DMS 273 treated with DMSO at 0.1 percent for 48 hours (cell line): ENCODE measurements around the gene FAM20C.

ENCODE experiments used
- DNase-seq: peaks from one replicate; lab custom pipeline; 2025; lab: John Stamatoyannopoulos, UW

Gene FAM20C

DNA sequence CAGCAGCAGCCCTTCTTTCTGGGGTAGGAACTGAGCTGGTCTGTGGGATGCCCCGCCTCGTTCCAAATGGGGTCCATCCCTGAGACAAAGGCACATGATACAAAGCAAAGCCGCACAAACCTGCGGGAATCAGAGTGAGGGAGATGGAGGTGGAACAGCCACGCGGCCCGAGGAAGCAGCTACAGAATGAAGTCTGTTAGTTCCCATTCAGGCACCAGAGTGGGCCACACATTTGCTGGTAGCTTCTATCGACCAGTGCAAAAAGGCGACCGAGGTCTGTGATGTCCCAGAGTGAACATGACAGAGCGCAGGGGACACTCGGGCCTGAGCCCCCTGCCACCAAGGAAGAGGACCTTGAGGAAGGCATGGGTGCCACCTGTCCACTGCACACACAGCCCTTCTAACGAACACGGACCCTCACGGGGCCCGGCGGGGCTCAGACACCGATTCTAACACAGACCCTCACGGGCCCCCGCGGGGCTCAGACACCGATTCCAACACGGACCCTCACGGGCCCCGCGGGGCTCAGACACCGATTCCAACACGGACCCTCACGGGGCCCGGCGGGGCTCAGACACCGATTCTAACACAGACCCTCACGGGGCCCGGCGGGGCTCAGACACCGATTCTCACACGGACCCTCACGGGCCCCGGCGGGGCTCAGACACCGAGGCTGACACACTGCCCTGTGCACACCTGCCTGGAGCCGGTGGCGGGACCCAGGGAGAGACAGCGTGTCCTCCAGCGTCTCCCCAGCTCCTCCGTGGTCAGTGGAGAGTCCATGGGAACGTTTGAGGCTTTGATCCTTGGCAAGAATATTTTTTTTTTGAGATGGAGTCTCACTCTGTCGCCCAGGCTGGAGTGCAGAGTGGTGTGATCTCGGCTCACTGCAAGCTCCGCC is 32.8 kb upstream of the FAM20C start:
- no peak for DNase-seq

DNA sequence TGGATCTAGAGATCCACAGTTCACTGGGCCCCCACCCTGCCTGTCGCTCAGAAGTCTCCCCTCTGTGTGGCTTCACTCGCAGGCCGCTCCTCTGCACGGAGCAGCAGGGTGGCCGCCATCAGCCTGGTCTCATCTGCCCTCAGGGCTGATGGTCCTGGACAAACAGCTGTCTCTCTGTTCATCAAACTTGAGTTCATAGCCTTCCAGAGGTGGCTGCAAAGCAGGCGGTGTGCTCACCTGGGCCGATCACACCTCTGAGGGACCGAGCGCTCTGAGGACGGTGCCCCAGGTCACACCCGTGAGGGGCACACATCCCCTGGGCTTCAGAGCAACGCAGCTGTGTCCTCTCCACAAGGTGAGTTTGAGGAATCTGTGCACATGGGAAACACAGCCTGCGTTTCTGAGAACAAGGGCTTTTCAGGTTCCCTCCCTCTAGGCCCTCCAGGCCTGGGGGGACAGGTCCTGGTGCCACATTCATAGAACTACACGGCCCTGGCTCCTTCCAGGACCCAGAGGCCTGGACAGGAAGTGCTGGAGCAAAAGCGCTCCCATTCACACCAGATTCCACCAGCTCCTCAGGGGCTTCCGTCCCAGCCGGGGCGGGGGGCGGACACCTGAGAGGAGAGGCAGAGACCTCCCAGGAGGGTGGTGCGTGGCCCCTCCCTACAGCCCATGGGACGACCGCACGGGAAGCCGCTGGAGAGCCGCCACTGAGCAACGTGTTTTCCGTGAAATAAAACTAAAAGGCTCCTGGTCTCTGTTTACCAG is 31.2 kb upstream of the FAM20C start:
- no peak for DNase-seq

DNA sequence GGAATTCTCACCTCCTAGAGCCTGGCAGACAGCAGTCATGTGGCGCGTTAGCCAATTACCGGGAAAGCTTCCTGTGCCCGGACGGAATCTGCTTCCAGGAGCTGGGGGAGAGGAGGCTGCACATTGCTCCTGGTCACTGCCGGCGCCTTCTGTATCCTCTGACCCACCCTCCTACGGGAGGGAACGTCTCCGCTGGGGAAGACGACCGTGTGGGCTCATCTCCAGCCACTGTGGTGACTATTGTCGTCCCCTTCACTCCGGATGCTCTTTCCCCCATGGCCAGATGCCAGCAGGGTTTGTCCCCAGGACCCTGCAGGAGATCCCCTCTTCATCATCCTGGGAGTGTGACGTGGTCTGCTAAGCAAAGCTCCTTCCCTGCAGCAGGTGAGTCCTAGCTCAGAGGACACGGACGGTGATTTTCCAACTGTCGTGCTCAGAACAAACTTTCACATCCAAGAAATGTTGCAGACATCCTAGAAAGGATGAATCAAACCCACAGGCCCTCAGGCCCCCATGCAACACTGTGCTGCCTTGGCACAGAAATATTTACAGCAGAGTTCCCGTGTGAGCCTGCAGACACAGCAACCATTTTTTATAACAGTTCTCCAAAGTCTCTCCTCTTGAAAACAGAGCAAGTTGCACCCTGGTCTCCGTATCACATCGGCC is 29.6 kb upstream of the FAM20C start:
- DNase-seq: no peak

DNA sequence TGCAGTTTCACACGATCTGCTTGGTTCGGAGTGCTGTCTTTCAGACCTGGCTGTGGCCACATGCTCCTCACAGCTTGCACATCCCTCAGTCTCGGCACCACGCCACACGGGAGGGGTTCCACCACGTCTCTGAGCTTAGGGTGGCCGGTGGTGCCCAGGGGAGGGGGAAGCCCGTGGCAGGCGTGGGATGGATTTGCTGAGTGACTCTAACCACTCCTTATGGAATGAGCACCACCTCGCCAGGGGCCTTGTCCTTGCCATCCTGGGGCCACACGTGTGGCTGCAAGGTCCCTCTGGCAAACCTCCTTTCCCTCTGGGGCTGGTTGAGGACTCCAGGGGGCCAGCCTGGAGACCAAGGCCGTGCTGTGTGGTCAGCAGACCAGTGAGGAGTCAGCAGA is 29.1 kb upstream of the FAM20C start:
- DNase-seq: no peak

DNA sequence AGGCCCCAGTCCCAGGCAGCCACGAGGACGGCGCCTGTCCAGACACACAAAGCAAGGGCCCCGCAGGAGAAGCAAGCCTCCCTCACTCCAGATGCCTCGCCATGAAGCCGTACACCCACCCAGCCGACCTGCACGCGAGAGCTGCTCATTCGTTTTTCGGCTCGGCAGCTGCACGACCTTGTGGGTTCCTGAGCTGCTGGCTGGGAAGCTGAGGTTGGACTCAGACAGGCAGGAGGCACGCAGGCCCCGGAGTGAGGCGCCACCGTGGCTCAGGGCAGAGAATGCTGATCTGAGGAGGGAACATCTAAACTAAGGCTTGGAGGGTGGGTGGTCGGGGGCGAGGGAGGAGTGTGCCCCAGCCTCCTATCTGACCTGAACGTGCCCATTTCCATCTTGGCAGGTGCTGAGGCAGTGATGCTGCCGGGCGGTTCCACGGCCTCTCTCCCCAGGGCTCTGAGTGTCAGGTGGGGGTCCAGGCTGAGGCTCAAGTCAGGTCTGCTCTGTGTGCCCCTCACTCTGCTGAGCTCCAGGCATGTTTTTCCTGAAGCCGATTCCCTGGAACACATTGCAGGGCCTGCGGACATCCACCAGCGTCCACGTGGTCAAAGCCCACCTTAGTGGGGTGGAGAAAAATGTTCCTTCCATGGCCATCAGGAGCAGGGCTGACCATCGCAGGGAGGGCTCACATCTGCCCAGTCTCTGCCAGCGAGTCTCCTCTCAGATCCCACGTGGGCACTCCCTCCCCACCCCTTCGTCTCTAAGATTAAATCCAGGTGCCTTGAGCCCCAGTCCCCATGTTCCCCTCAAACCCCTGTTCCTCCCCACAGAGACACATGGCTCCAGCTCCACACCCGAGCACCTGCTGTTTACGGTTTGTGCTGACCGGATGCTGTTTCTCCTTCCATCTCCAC is 28.1 kb upstream of the FAM20C start:
- no peak for DNase-seq

DNA sequence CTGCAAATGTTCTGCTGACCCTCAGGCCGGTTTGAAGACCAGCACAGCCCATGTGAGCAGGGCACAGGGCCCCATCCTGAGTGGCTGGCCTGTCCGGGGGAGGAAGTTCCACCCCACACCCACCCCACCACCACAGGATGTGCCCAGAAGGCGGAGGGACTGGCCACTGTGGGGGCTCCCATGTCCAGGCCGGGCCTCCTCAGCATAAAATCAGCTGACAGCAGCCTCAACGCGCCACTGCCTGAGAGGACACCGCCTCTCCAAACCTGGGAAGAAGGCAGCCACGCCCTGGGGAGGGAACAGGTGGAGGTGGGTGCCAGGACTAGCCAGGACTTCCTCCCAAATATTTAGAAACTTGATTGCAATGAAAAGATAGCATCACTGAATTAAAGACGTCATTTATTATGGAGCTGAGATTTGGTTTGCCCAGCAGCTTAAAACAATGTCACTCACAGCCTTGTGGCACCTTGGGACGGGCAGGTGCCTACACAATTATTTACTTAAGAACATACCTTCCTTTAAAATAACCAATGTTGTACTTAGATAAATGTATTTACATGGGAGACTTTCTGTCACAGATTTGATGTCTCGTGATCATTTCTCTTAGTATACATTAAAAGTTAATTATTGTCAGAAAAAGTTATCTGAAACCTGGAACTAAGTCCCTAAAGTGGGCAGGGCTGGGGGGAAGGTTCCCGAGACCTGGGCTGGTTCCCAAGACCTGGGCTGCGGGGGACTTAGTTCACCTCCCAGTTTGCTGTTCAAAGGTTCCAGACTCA is 27.3 kb upstream of the FAM20C start:
- DNase-seq: no peak

DNA sequence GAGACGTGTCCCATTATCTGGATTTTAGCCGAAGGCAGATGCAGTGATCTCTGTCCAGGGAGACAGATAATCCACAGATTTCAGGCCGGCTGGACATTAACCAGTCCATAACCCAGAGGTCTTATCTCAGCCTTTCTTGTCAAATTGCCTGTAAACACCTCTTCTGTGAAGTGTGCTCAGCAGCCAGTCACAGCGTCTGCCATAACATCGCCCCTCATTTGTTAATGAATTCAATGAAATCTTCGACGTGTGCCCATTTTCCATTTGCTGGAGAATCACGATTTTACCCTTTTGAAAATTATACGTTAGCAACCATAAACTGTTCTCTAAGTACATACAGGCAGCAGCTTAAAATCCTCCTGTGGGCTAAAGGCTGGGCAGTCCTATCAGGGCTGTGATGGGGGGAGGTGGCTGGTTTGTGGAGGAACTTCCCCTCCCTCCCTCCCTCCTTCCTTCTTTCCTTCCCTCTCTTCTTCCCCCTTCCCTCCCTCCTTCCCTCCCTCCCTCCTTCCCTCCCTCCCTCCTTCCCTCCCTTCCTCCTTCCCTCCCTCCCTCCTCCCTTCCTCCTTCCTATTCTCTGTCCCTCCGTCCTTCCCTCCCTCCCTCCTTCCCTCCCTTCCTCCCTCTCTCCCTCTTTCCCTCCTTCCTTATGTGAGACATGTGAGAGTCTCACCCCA is 26.6 kb upstream of the FAM20C start:
- no peak for DNase-seq

DNA sequence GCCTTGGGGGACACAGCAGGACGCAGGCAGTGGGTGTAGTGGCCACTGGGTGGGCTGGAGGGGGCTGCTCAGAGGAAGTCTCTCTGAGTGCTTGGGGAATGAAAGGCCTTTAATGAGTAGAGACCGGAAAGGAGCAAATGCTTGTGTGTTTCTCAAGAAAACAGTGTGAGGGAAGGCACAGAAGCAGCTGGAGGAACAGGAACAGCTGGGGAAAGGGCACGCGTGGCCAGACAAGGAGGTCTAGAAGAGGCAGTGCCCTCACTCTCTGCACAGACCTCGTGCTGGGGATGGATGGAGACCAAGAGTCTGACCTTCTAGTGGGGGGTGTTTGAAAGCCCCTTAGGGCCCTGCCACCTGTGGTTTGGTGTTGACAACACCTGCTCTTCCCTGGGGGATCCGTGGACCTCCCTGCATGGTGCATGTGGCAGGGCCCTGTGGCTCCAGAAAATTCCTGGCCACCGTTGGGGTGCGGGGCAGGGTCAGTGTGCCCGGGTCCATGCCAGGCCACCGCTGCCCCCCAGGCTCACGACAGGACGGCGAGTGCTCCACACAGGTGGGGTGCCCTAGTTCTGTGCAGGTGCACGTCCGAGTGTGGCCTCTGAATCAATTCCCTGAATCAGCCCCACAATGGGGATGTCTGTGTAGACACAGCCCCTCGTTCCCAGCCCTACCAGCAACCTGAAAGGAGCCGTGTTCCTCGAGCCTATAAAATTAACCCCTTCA is 25.9 kb upstream of the FAM20C start:
- no peak for DNase-seq

DNA sequence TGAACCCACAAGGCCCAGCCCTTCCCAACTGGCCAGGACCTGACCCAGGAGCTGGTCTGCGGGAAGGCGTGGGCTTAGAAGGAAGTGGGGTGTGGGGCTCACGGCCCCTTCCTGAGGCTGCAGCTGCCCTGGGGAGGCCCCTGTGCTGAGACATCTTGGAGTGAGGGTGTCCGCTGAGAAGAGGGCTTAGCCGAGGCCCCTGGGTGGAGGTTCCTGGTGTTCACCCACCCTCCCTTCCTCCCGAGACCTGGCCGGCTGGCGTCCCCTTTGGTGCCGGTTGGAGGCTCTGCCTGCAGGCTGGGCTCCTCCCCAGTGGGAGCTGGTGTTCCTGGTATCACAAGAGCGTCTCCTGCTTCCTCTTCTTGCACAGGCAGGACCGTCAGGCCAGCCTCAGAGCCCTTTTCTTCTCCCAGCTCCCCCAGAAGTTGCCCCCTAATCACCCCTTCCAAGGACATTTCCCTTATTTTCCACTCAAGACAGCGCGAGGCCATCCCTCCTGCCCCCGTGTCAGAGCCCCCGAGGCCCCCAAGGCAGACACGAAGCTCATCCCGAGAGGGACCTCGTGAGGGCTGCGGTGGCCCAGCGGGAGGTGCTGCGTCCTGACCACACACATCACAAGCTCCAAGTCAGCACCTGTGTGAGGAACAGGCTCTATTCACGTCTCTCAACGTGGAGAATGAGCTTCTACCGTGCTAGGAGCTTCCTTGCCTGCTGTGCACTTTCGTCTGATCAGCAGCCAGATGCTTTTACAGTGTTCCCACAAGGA is 25.1 kb upstream of the FAM20C start:
- no peak for DNase-seq

DNA sequence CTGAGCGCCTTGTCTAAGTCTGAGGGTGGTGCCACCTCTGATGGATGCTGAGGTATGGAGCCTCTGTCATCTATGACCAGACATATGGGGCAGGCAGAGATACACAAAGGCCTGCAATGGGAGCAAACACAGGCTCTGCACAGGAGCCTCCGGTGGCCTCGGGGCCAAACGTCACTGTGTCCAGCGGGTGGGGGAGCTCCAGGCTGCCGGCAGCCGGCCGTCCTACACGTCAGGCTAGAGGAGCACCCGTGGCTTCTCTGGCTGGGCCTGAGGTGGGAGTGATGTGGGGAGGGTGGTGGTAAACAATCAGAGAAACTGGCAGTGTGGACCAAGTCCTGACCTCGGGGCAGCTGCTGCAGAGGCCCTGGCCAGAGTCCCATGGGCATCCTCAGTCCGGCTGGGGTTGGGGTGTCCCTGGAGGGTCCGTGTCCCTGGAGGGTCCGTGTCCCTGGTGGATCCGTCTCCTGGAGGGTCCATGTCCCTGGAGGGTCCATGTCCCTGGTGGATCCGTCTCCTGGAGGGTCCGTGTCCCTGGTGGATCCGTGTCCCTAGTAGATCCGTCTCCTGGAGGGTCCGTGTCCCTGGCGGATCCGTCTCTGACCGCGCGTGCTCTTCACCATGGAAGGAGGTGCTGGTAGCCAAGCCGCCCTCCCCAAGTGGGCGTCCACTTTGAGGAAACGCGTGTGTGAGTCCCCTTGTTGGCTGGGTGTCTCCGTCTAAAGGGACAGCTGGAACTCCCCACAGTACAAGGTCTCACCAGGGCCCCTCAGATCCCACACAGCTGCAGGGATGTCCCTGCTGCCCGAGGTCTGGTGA is 24.2 kb upstream of the FAM20C start:
- DNase-seq: no peak

DNA sequence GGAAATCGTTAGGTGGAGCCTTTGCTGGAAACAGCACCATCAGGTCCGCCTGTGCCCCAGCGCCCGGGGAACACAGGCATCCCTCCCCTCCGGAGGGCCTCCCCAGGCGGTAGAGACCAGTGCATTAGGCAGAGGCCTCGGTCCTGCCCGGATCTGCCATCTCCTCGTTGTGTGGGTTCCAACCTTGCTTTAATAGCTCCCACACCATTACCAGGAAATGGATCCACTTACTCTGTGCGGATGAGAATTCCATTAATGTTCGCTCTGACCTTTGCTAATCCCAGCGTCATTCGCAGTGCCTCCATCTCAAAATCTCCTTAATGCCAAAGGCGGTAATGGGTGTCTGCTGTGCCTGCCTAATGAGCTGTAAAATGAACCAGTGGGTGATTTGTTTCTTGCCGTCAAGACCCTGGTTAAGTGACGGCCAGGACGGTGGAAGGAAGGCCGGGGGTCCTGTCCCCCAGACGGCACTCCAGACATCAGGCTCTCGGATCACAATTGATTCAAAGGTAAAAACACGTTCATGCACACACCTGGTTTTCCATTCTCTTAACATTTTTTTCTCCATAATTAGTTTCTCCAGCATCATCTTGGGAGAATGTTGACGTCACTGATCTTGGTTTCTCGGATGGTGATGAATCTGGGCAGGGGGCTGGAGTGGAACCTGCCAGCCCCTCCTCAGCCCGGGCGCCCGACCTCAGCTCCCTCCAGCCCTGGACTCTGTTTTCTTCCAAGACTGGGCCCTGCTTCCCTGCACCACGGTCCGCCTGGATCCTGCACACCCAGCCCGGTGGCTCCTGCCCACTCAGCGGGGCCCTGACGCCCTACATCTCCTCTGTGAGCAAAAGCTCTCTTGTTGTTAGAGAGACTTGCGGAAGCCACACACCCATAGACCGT is 22.8 kb upstream of the FAM20C start:
- no peak for DNase-seq

DNA sequence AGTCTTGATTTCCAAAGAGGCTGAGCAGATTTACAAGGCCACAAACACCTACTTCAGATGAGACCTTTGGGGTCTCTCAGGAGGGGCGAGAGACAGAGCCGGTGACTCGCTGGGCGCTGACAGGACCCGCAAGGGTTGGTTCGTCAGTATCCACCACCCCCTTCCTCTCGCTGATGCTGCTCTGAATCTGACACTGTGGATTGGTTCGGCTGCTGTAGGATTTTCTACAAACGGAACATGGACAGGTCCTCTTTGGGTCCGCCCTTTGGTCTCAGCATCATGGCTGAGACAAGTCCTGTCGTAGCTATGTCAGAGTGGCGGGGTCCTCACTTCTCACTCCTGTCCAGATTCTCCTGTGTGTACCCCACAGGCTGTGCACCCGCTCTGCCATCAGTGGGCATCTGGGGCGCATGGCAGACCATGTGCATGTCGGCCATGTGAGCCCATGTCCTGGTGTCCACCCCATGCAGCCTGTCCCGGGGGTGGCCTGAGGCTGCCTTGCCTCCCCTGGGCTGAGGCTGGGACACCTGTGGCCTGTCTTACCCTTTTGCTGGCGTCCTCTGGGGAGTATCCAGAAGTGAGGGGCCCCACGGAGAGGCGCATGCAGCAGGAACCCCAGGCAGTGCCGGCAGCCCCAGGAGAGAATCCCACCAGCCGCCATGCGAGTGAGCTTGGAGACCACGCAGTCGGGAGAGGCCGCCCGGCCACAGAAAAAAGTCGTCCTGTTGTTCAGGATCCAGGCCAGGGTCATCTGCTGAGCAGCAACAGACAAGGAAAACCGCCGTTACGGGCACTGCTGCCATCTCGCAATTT is 21.6 kb upstream of the FAM20C start:
- no peak for DNase-seq

DNA sequence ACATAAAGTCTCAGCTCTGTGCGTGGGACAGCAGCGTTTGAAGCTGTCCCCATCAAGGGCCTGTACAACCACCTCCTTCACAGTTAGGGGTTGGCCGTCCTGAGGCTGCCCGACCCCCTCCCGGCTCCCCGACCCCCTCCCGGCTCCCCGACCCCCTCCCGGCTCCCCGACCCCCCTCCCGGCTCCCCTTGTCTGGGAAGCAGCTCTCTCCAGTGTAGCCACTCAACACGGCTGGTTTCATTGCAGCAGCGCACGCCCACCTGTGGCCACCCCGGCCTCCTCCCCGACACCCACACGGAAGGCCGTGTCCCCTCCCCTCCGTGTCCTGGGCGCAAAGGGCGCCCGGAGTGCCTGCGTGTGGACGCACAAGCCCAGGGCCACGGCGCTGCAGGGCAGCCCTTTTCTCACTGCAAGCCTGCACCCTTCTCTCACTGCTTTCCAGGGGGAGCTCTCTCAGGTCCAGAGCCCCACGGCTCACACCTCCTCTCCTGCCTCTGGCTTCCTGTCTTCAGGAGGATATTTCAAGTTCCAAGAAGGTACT is 20.9 kb upstream of the FAM20C start:
- DNase-seq: no peak

DNA sequence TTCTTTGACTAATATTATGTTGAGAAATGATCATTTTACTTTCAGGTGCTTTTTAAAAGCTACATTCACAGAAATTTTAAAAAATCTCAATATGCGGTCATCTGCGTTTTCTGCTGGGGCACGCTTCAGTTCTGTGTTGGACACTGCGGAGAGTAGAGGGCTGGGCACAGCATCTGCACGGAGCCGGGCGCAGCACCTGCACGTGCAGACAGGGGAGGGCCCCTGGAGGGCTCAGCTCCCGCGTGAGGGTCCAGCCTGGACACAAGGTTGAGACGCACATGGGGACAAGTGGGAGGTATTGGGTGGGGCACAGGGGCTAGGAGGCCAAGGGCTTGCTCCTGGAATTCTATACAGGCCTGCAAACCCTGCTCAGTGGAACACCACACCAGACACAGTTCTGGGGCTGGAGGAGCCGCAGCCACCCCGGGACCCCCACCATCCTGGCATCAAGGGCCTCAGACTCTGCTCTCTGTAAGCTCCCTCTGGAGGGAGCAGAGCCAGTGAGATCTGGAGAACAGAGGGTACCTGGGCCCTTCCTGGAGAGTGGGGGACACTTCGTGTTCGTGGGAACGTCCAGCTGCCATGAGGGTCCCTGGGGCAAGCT is 20.4 kb upstream of the FAM20C start:
- no peak for DNase-seq

DNA sequence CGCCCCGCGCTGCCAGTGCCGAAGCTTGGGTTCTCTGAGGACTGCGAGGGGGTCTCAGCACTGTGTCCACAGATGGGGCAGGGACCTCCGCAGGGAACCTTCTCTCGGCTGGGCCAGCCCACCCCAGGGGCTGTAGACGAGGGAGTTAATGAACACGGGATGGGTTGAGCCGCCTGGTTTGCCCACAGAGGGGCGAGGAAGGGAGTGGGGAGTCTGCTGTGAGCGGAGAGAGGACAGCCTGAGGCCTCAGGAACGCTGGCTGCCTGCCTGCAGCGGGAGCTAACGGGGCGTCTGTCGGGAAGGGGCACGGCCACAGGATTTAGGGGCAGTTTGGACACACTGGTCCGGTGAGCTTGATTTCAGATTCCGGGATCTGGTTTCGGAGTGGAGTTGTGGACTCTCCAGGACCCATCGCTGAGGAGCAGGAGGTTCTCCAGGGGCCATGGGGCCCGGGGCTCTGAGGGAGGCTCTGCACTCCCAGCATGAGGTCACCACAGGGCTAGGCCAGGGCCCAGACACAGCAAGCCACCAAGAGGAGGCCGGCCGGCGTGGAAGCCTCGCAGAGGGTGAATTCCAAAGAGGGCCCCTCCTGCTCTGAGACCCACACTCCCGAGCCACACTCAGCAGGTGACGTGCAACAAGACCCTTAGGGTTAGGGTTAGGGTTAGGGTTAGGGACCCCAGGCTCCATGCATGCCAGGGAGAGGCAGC is 19.0 kb upstream of the FAM20C start:
- DNase-seq: no peak
